Breast epithelium (tissue), 4 donors: ENCODE measurements around the gene TESK2. TPM values are rescaled to one million over a fixed set of nuclear protein-coding genes. Genes with fewer than 3 reads are reported as not detected.

ENCODE experiments used
- DNase-seq, 2 donors: peaks; one replicate each; pipeline ENCODE4 v3.0.0-alpha.2; 2019; ENCODE audit warnings: low spot score in 2 of 2
- H3K27ac ChIP-seq, 2 donors: fragments of 200-600 bp; sonication (generic) in 1 of 2; one replicate each; pipeline ENCODE4 v1.5.1; 2016 to 2019; ENCODE audit warnings: mild to moderate bottlenecking in 1 of 2
- H3K27me3 ChIP-seq, 2 donors: fragments of 200-600 bp; sonication (generic) in 1 of 2; one replicate each; pipeline versions ENCODE4 v1.5.1 to v1.6.0; 2017 to 2019; ENCODE audit warnings: control low read depth in 1 of 2, mild to moderate bottlenecking in 1 of 2
- H3K36me3 ChIP-seq: fragments of 200-600 bp; one replicate; pipeline ENCODE4 v1.5.1; 2019
- H3K4me1 ChIP-seq, 2 donors: fragments of 200-600 bp; sonication (generic); one replicate each; pipeline ENCODE4 v1.5.1; 2016 to 2019; ENCODE audit warnings: control low read depth in 1 of 2
- H3K4me3 ChIP-seq, 3 donors: fragments of 200-600 bp; sonication (generic); 1 replicate in 2 of 3; 2 replicates in 1 of 3; pipeline ENCODE4 v1.5.1; 2016 to 2019; ENCODE audit warnings: mild to moderate bottlenecking in 3 of 3, moderate library complexity in 2 of 3
- H3K9me3 ChIP-seq, 2 donors: fragments of 200-600 bp; sonication (generic) in 1 of 2; one replicate each; pipeline ENCODE4 v1.5.1; 2016 to 2019; ENCODE audit warnings: control low read depth in 1 of 2
- CTCF ChIP-seq, 3 donors: fragments of 450-650 bp; IDR thresholded peaks; one replicate each; pipeline ENCODE4 v1.5.1; 2016 to 2017; ENCODE audit warnings: antibody characterized with exemption in 3 of 3, mild to moderate bottlenecking in 3 of 3, moderate library complexity in 3 of 3
- POLR2A ChIP-seq: fragments of 450-650 bp; IDR thresholded peaks from one replicate; pipeline ENCODE4 v1.6.1; 2016; ENCODE audit warnings: antibody characterized with exemption, mild to moderate bottlenecking, moderate library complexity
- POLR2AphosphoS5 ChIP-seq, 3 donors: sonication (generic); formaldehyde crosslinking; IDR thresholded peaks; one replicate each; pipeline ENCODE4 v1.6.1; 2017; ENCODE audit warnings: antibody characterized with exemption in 3 of 3
- intact Hi-C: fragments of 100-400 bp; cut with DNase I; formaldehyde crosslinking; loops from one replicate; pipeline ENCODE4 v1.15.1; 2023; ENCODE audit warnings: low total_unique reads
- total RNA-seq, 3 donors: library from RNA; depleted of rRNA; stranded (reverse); fragments of >200 nt; gene quantifications; one replicate each; pipeline ENCODE4 v1.1.0, GENCODE V29; 2016

The TESK2 gene
- total RNA-seq, 3 donors from 2014 or later: 6.2 to 19.2 (median 11.1) TPM

- Histone ChIP-seq H3K36me3 (no peaks in the 10 kb centered on the region), H3K27ac (peak within 1 kb of the TSS; percentile 95 to 97), H3K27me3 (no peaks in the 10 kb centered on the region), H3K4me1 (peaks cover 5 to 15% of the 10 kb centered on the region in 2 donors), H3K4me3 (peak within 1 kb of the TSS; percentile 77 to 82 (median 81)), H3K9me3 (no peaks in the 10 kb centered on the region)
- intact Hi-C loops: no loop called here
- TF ChIP-seq CTCF (IDR thresholded peaks at IDR 0.05): no peak
- TF ChIP-seq POLR2AphosphoS5 (IDR thresholded peaks at IDR 0.05): peak in 2 of 3 donors; percentile 74 to 89
- peak; percentile 37 for TF ChIP-seq POLR2A
- peak; percentile 86 to 88 for DNase-seq
These were observed 151.0 kb downstream of the TESK2 start, which contains the start of the genes MUTYH and TOE1 for GRCh38 chr1:45339789-45340558. MUTYH (minus strand) TSS chr1:45340440; CDS start chr1:45334505, 5,935 bp downstream. TOE1 (plus strand) TSS chr1:45340170; CDS start chr1:45340253, 83 bp downstream.

- H3K9me3 ChIP-seq: no peaks in the 10 kb centered on the region
- TF ChIP-seq POLR2AphosphoS5 (IDR thresholded peaks at IDR 0.05) (no peak), POLR2A (no peak), CTCF (IDR thresholded peaks at IDR 0.05) (no peak)
- DNase-seq: no peak
- peaks cover 5 to 15% of the 10 kb centered on the region in 2 donors for H3K4me1 ChIP-seq
- H3K27ac ChIP-seq: no peak overlapping the region
- no peak overlapping the region for H3K4me3 ChIP-seq
- no peaks in the 10 kb centered on the region for H3K36me3 ChIP-seq
- intact Hi-C loops: no loop called here
- H3K27me3 ChIP-seq: no peaks in the 10 kb centered on the region
These were observed 153.2 kb downstream of the TESK2 start for GRCh38 chr1:45337630-45338325.

GRCh38 chr1:45335855-45336324, 155.1 kb downstream of the TESK2 start:
- intact Hi-C loops: no loop called here

GRCh38 chr1:45334308-45335245, 156.4 kb downstream of the TESK2 start:
- intact Hi-C loops: no loop called here
- H3K4me1 ChIP-seq: no peaks in the 10 kb centered on the region
- no peak for TF ChIP-seq POLR2A
- DNase-seq: no peak
- no peak overlapping the region for H3K4me3 ChIP-seq
- H3K9me3 ChIP-seq: no peaks in the 10 kb centered on the region
- H3K27ac ChIP-seq: no peak overlapping the region
- H3K36me3 ChIP-seq: no peaks in the 10 kb centered on the region
- H3K27me3 ChIP-seq: no peaks in the 10 kb centered on the region

More at GRCh38 chr1:45335855-45336324, 155.1 kb downstream of the TESK2 start:
- Histone ChIP-seq H3K4me3 (no peak overlapping the region), H3K4me1 (peaks cover 1 to 4% of the 10 kb centered on the region in 2 donors), H3K27me3 (no peaks in the 10 kb centered on the region), H3K9me3 (no peaks in the 10 kb centered on the region), H3K27ac (no peak overlapping the region), H3K36me3 (no peaks in the 10 kb centered on the region)
- TF ChIP-seq POLR2AphosphoS5 (IDR thresholded peaks at IDR 0.05) (no peak), POLR2A (no peak), CTCF (IDR thresholded peaks at IDR 0.05) (no peak)
- DNase-seq: no peak

GRCh38 chr1:45332346-45332720, 158.6 kb downstream of the TESK2 start:
- intact Hi-C loops: no loop called here
- no peak for TF ChIP-seq POLR2A
- no peak for TF ChIP-seq POLR2AphosphoS5 (IDR thresholded peaks at IDR 0.05)
- no peak for TF ChIP-seq CTCF (IDR thresholded peaks at IDR 0.05)
- no peaks in the 10 kb centered on the region for H3K27me3 ChIP-seq
- H3K27ac ChIP-seq: no peak overlapping the region
- no peak overlapping the region for H3K4me3 ChIP-seq
- H3K4me1 ChIP-seq: no peaks in the 10 kb centered on the region
- H3K36me3 ChIP-seq: no peaks in the 10 kb centered on the region
- no peak for DNase-seq
- no peaks in the 10 kb centered on the region for H3K9me3 ChIP-seq
